HG03521 (cell line): ENCODE data around the gene CTDSP1.

Experiments used
- ATAC-seq: cut with Tn5 transposase; IDR thresholded peaks from one replicate; pipeline ENCODE4 v1.9.1; 2021; ENCODE audit warnings: mild to moderate bottlenecking, moderate library complexity; ENCODE audit not compliant: unreplicated experiment

Gene CTDSP1

GRCh38 chr2:218398437-218399390, 954 bp upstream of the CTDSP1 start:
- peak; percentile 15 for ATAC-seq

- no peak for ATAC-seq
Observed at GRCh38 chr2:218400167-218400929, 680 bp downstream of the CTDSP1 start.

- no peak for ATAC-seq
Observed at GRCh38 chr2:218400930-218401881, 1.5 kb downstream of the CTDSP1 start.

- ATAC-seq = no peak
Observed at GRCh38 chr2:218401890-218402289, 2.2 kb downstream of the CTDSP1 start.

- no peak for ATAC-seq
Observed at GRCh38 chr2:218402491-218402901, 2.8 kb downstream of the CTDSP1 start.

GRCh38 chr2:218402911-218403411, 3.3 kb downstream of the CTDSP1 start:
- no peak for ATAC-seq

GRCh38 chr2:218403810-218404209, 4.1 kb downstream of the CTDSP1 start:
- ATAC-seq = no peak

- no peak for ATAC-seq
Observed at GRCh38 chr2:218404351-218405085, 4.8 kb downstream of the CTDSP1 start.

GRCh38 chr2:218405086-218405745, 5.5 kb downstream of the CTDSP1 start:
- ATAC-seq = no peak

- ATAC-seq = no peak
Observed at GRCh38 chr2:218405746-218406208, 6.1 kb downstream of the CTDSP1 start.

- peak; percentile 88 for ATAC-seq
Observed at GRCh38 chr2:218406209-218406948, 6.7 kb downstream of the CTDSP1 start.

GRCh38 chr2:218406949-218407618, 7.4 kb downstream of the CTDSP1 start:
- ATAC-seq = no peak

GRCh38 chr2:218407717-218408116, 8.0 kb downstream of the CTDSP1 start:
- no peak for ATAC-seq

GRCh38 chr2:218418321-218418716, 18.7 kb downstream of the CTDSP1 start:
- no peak for ATAC-seq

- ATAC-seq = no peak
Observed at GRCh38 chr2:218418717-218419458, 19.2 kb downstream of the CTDSP1 start, which contains the start of gene VIL1. VIL1 (plus strand) TSS chr2:218419123; CDS start chr2:218423779, 4,656 bp downstream.

- ATAC-seq = no peak
Observed at GRCh38 chr2:218419630-218420216, 20.1 kb downstream of the CTDSP1 start.

- ATAC-seq = no peak
Observed at GRCh38 chr2:218421027-218421426, 21.4 kb downstream of the CTDSP1 start.
